ENCODE measurements around the gene CCND1. TPM values are rescaled to one million over a fixed set of nuclear protein-coding genes. Genes with fewer than 3 reads are reported as not detected.

Gene CCND1
- total and polyA plus RNA-seq, 2 of the 8 experiments (the other 6 are each of a cell fraction or from before 2014, with no cell fraction given) = 64.5 to 170 TPM

GRCh38 chr11:69653406-69653960 lies 12.5 kb downstream of the CCND1 start (continued):
- TF ChIP-seq CHD7 (IDR thresholded peaks at IDR 0.05; ENCODE audit: insufficient replicate concordance, low read length) = no peak
- no peak for TF ChIP-seq USF2 (IDR thresholded peaks at IDR 0.05; ENCODE audit: low read length)

Data from H1 (cell line).